Right atrium auricular region (tissue), 2 donors: ENCODE measurements around the gene MAP2. TPM values are rescaled to one million over a fixed set of nuclear protein-coding genes. Genes with fewer than 3 reads are reported as not detected.

ENCODE experiments used
- DNase-seq: peaks from one replicate; pipeline ENCODE4 v3.0.0-alpha.2; 2019; ENCODE audit warnings: low spot score
- H3K27ac ChIP-seq, 2 donors: fragments of 200-600 bp; sonication (generic); 1 replicate in 1 of 2; 2 replicates in 1 of 2; pipeline ENCODE4 v1.5.1; 2016 to 2019
- H3K27me3 ChIP-seq, 2 donors: fragments of 200-600 bp; sonication (generic); one replicate each; pipeline versions ENCODE4 v1.5.1 to v1.6.0; 2017 to 2019
- H3K36me3 ChIP-seq: fragments of 200-600 bp; sonication (generic); one replicate; pipeline ENCODE4 v1.5.1; 2016
- H3K4me1 ChIP-seq, 2 donors: fragments of 200-600 bp; sonication (generic); one replicate each; pipeline versions ENCODE4 v1.5.1 to v1.6.0; 2017 to 2019
- H3K4me3 ChIP-seq, 2 donors: fragments of 200-600 bp; sonication (generic); 1 replicate in 1 of 2; 2 replicates in 1 of 2; pipeline ENCODE4 v1.5.1; 2017 to 2019; ENCODE audit warnings: mild to moderate bottlenecking in 1 of 2, moderate library complexity in 1 of 2
- H3K9me3 ChIP-seq, 2 donors: fragments of 200-600 bp; sonication (generic); one replicate each; pipeline ENCODE4 v1.5.1; 2019
- CTCF ChIP-seq, 2 donors: fragments of 200-600 bp; sonication (generic); IDR thresholded peaks; one replicate each; pipeline ENCODE4 v1.5.1; 2019; ENCODE audit warnings: antibody characterized with exemption in 2 of 2
- total RNA-seq, 2 donors: library from RNA; depleted of rRNA; stranded (reverse); fragments of >200 nt; gene quantifications; one replicate each; pipeline ENCODE4 v1.1.0, GENCODE V29; 2016

MAP2 gene
- total RNA-seq, 2 donors from 2014 or later: 6.5 to 6.7 TPM

GRCh38 chr2:209619782-209620181, 195.9 kb downstream of the MAP2 start:
- Histone ChIP-seq H3K27me3 (no peaks in the 10 kb centered on the region), H3K36me3 (no peaks in the 10 kb centered on the region), H3K9me3 (no peaks in the 10 kb centered on the region), H3K27ac (no peak overlapping the region), H3K4me1 (no peaks in the 10 kb centered on the region), H3K4me3 (no peak overlapping the region)
- DNase-seq: no peak
- TF ChIP-seq CTCF (IDR thresholded peaks at IDR 0.05): no peak

GRCh38 chr2:209624192-209624938, 200.5 kb downstream of the MAP2 start:
- no peak overlapping the region for H3K4me3 ChIP-seq
- no peaks in the 10 kb centered on the region for H3K27me3 ChIP-seq
- no peaks in the 10 kb centered on the region for H3K9me3 ChIP-seq
- H3K4me1 ChIP-seq: no peaks in the 10 kb centered on the region
- no peaks in the 10 kb centered on the region for H3K36me3 ChIP-seq
- no peak overlapping the region for H3K27ac ChIP-seq
- no peak for TF ChIP-seq CTCF (IDR thresholded peaks at IDR 0.05)
- DNase-seq: no peak

- Histone ChIP-seq H3K27ac (no peak overlapping the region), H3K4me3 (no peak overlapping the region)
- no peak for TF ChIP-seq CTCF (IDR thresholded peaks at IDR 0.05)
Observed at GRCh38 chr2:209629597-209629996, 205.8 kb downstream of the MAP2 start.

GRCh38 chr2:209633911-209634310, 210.1 kb downstream of the MAP2 start:
- no peak overlapping the region for H3K27ac ChIP-seq
- no peaks in the 10 kb centered on the region for H3K4me1 ChIP-seq
- no peaks in the 10 kb centered on the region for H3K9me3 ChIP-seq
- DNase-seq: no peak
- no peak for TF ChIP-seq CTCF (IDR thresholded peaks at IDR 0.05)
- H3K27me3 ChIP-seq: no peaks in the 10 kb centered on the region
- no peaks in the 10 kb centered on the region for H3K36me3 ChIP-seq
- H3K4me3 ChIP-seq: no peak overlapping the region

More at GRCh38 chr2:209629597-209629996, 205.8 kb downstream of the MAP2 start:
- Histone ChIP-seq H3K9me3 (no peaks in the 10 kb centered on the region), H3K27me3 (no peaks in the 10 kb centered on the region), H3K4me1 (no peaks in the 10 kb centered on the region), H3K36me3 (no peaks in the 10 kb centered on the region)
- DNase-seq: no peak

GRCh38 chr2:209636076-209636475, 212.2 kb downstream of the MAP2 start:
- DNase-seq: no peak
- H3K36me3 ChIP-seq: no peaks in the 10 kb centered on the region
- H3K4me1 ChIP-seq: no peaks in the 10 kb centered on the region
- no peaks in the 10 kb centered on the region for H3K27me3 ChIP-seq
- no peak for TF ChIP-seq CTCF (IDR thresholded peaks at IDR 0.05)
- no peaks in the 10 kb centered on the region for H3K9me3 ChIP-seq
- no peak overlapping the region for H3K27ac ChIP-seq
- H3K4me3 ChIP-seq: no peak overlapping the region

GRCh38 chr2:209637293-209637692, 213.4 kb downstream of the MAP2 start:
- Histone ChIP-seq H3K4me1 (no peaks in the 10 kb centered on the region), H3K27ac (no peak overlapping the region), H3K27me3 (no peaks in the 10 kb centered on the region), H3K4me3 (no peak overlapping the region), H3K36me3 (no peaks in the 10 kb centered on the region), H3K9me3 (no peaks in the 10 kb centered on the region)
- no peak for TF ChIP-seq CTCF (IDR thresholded peaks at IDR 0.05)
- DNase-seq: no peak
